ENCODE results near the gene COL4A2. TPM values are rescaled to one million over a fixed set of nuclear protein-coding genes. Genes with fewer than 3 reads are reported as not detected.

COL4A2 gene
- polyA plus RNA-seq, 1 experiment = 208 TPM

DNA sequence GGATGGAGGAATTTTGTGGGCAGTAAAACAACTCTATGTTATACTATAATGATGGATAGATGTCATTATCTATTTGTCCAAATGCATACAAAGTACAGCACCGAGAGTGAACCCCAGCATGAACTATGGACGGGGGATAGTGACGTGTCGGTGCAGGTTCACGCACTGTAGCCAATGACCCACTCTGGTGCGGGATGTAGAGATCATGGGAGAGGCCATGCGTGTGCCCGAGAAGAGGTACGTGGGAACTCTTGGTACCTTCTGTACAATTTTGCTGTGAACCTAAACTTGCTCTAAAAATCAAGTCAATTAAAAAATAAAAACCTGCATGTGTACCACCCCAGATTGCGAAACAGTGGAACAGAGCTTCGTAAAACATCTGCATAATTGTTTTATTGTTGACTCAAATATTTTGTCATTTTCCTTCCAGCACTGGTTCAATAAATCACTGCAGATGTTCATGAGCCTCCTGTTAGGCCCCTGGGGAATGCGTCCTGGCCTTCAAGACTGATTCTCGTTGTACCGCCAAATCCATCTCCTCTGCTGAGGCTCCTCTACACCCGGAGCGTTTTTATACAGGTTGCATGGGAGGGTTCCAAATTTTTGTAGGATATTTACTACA is 31.0 kb upstream of the COL4A2 start:
- DNase-seq (ENCODE audit: low read depth, low spot score) = no peak
- CTCF ChIA-PET = no interaction called here
- Histone ChIP-seq H3K27ac (ENCODE audit: low read depth, low read length) (no peak overlapping the region), H3K4me3 (ENCODE audit: low read depth, low read length) (no peak overlapping the region), H3K9me3 (ENCODE audit: control insufficient read depth, insufficient read depth, low read length) (no peaks in the 10 kb centered on the region), H3K27me3 (ENCODE audit: control insufficient read depth, insufficient read depth, low read length) (no peaks in the 10 kb centered on the region)
- POLR2A ChIA-PET = no interaction called here
- TF ChIP-seq, protein P1, sequence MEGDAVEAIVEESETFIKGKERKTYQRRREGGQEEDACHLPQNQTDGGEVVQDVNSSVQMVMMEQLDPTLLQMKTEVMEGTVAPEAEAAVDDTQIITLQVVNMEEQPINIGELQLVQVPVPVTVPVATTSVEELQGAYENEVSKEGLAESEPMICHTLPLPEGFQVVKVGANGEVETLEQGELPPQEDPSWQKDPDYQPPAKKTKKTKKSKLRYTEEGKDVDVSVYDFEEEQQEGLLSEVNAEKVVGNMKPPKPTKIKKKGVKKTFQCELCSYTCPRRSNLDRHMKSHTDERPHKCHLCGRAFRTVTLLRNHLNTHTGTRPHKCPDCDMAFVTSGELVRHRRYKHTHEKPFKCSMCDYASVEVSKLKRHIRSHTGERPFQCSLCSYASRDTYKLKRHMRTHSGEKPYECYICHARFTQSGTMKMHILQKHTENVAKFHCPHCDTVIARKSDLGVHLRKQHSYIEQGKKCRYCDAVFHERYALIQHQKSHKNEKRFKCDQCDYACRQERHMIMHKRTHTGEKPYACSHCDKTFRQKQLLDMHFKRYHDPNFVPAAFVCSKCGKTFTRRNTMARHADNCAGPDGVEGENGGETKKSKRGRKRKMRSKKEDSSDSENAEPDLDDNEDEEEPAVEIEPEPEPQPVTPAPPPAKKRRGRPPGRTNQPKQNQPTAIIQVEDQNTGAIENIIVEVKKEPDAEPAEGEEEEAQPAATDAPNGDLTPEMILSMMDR (IDR thresholded peaks at IDR 0.05; ENCODE audit: low read depth, low read length) = no peak

DNA sequence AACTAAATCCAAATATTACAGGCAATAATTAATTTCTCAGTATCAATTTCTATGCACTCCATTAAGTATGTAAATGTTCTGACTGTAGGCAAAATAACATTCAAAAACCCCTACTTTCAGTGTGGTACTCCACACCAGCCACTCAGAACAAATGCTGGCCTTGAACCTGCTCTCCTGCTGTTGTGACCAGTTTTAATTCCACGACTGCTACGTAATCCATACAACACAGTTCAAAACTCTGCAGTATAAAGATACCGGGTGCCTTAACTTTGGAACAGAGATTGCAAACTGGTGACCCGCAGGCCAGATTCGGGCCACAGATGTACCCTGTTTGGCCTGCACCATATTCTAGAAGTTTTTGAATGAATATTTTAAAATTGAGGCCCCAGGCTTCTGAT is 30.5 kb upstream of the COL4A2 start:
- DNase-seq (ENCODE audit: low read depth, low spot score) = no peak
- ChIA-PET CTCF (no interaction called here), POLR2A (no interaction called here)
- no peak overlapping the region for H3K4me3 ChIP-seq (ENCODE audit: low read depth, low read length)
- H3K27me3 ChIP-seq (ENCODE audit: control insufficient read depth, insufficient read depth, low read length) = no peaks in the 10 kb centered on the region
- H3K9me3 ChIP-seq (ENCODE audit: control insufficient read depth, insufficient read depth, low read length) = no peaks in the 10 kb centered on the region
- no peak overlapping the region for H3K27ac ChIP-seq (ENCODE audit: low read depth, low read length)
- TF ChIP-seq, protein P1 (IDR thresholded peaks at IDR 0.05; ENCODE audit: low read depth, low read length) = no peak

DNA sequence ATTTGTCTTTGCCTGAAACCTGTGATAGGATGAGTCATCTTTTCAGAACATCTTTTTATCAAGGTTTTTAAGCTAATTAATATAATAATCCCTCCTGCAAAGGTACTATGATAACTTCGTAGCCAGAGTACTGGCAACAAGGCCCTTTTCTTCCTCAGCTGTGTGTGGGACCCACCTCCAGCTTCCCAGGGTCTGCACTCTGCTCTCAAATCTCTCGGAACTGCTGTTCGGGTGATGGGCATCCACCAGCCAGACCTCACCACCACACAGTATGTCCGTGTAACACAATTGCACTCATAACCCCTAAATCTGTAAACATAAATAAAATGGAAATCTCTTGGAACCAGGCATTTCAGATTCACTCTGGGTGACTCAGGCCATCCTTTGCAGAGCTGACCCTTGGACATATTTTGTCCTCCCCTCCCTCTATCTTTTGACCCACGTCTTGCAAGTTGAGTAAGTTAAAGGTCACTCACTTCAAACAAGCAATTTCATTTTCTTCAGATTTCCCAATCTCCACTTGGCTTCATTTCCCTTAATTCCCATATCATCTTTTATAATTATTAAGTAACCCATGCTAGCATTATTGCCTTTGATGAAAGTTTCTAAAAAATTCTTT is 29.6 kb upstream of the COL4A2 start:
- H3K27me3 ChIP-seq (ENCODE audit: control insufficient read depth, insufficient read depth, low read length) = no peaks in the 10 kb centered on the region
- H3K27ac ChIP-seq (ENCODE audit: low read depth, low read length) = no peak overlapping the region
- CTCF ChIA-PET = no interaction called here
- no peak for DNase-seq (ENCODE audit: low read depth, low spot score)
- TF ChIP-seq, protein P1 (IDR thresholded peaks at IDR 0.05; ENCODE audit: low read depth, low read length) = no peak
- POLR2A ChIA-PET = interaction anchor here (1.7 kb wide), 1 partner anchor 23 kb away, joined by 3 read pairs; no protein-coding TSS in a partner anchor
- no peaks in the 10 kb centered on the region for H3K9me3 ChIP-seq (ENCODE audit: control insufficient read depth, insufficient read depth, low read length)
- H3K4me3 ChIP-seq (ENCODE audit: low read depth, low read length) = no peak overlapping the region

DNA sequence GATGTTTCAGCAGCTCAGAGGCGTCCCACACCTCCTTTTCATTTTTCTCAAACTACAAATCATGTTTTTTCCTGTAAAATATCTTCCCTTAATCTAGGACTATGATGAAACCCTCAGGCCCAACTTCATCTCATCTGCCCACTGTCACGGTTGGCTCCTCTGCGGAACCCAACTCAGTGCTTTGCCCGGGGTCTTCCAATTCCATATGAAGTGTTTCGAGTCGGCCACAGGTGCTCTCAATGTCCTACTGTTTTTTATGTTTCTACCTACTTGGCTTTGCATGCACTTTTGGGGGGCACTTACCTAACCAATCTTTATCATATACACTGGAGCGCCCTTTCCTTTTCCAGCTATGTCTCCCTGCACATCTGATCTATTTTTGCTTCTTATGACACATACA is 28.2 kb upstream of the COL4A2 start:
- TF ChIP-seq, protein P1 (IDR thresholded peaks at IDR 0.05; ENCODE audit: low read depth, low read length) = no peak
- Histone ChIP-seq H3K4me3 (ENCODE audit: low read depth, low read length) (no peak overlapping the region), H3K27me3 (ENCODE audit: control insufficient read depth, insufficient read depth, low read length) (no peaks in the 10 kb centered on the region), H3K9me3 (ENCODE audit: control insufficient read depth, insufficient read depth, low read length) (no peaks in the 10 kb centered on the region), H3K27ac (ENCODE audit: low read depth, low read length) (no peak overlapping the region)
- DNase-seq (ENCODE audit: low read depth, low spot score) = no peak
- CTCF ChIA-PET = interaction anchor here (1.3 kb wide), 1 partner anchor 177 kb away, joined by 5 read pairs; no protein-coding TSS in a partner anchor
- POLR2A ChIA-PET = no interaction called here

DNA sequence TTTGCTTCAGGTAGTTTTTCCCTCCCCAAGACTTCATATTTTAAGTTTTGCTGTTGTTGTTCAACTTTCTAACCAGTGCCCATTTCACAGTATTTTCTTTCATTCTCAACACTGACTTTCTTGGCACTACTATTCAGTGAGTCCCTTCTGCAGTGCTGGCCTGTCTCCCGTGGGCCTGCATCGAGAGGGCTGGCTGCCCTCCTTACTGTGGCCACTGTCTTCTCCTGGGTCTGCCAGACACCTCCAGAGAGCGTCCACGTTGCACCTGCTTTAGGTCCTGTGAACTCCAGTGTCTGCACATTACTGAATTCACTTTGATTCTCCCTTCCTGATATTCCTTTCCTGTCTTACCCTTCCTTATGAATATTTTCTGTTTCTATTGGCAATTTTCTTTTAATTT is 27.4 kb upstream of the COL4A2 start:
- DNase-seq (ENCODE audit: low read depth, low spot score) = no peak
- TF ChIP-seq, protein P1 (IDR thresholded peaks at IDR 0.05; ENCODE audit: low read depth, low read length) = no peak
- Histone ChIP-seq H3K27me3 (ENCODE audit: control insufficient read depth, insufficient read depth, low read length) (no peaks in the 10 kb centered on the region), H3K9me3 (ENCODE audit: control insufficient read depth, insufficient read depth, low read length) (no peaks in the 10 kb centered on the region), H3K4me3 (ENCODE audit: low read depth, low read length) (no peak overlapping the region), H3K27ac (ENCODE audit: low read depth, low read length) (no peak overlapping the region)
- ChIA-PET CTCF (interaction anchor here (1.0 to 1.3 kb wide), 2 partner anchors 58 to 176 kb away, joined by 3 to 5 read pairs; no protein-coding TSS in a partner anchor), POLR2A (no interaction called here)
